ENCODE results near the gene BABAM1.

Gene BABAM1

GRCh38 chr19:17303167-17303939 lies 36.1 kb downstream of the BABAM1 start, which contains the start of gene ABHD8:
Gene ABHD8, minus strand, starts transcription at chr19:17303425. Its CDS starts 1,809 bp downstream, at chr19:17301616.
- DNase-seq (ENCODE audit: low read depth), result peak; percentile 46

GRCh38 chr19:17303940-17304267 lies 36.7 kb downstream of the BABAM1 start:
- DNase-seq (ENCODE audit: low read depth), result no peak

- no peak for DNase-seq (ENCODE audit: low read depth)
Measured at GRCh38 chr19:17304386-17305215, 37.4 kb downstream of the BABAM1 start.

GRCh38 chr19:17305216-17305516 lies 37.9 kb downstream of the BABAM1 start:
- no peak for DNase-seq (ENCODE audit: low read depth)

- peak; percentile 90 for DNase-seq (ENCODE audit: low read depth)
Measured at GRCh38 chr19:17305517-17306284, 38.5 kb downstream of the BABAM1 start, which contains the start of gene MRPL34. Gene MRPL34, plus strand, starts transcription at chr19:17305872. Its CDS starts 21 bp downstream, at chr19:17305893.

- no peak for DNase-seq (ENCODE audit: low read depth)
Measured at GRCh38 chr19:17306285-17306714, 39.1 kb downstream of the BABAM1 start.

- no peak for DNase-seq (ENCODE audit: low read depth)
Measured at GRCh38 chr19:17307876-17308377, 40.7 kb downstream of the BABAM1 start.

- DNase-seq (ENCODE audit: low read depth), result peak; percentile 99
Measured at GRCh38 chr19:17309198-17309964, 42.1 kb downstream of the BABAM1 start, which contains the start of gene DDA1. Gene DDA1, plus strand, starts transcription at chr19:17309563. Its CDS starts 92 bp downstream, at chr19:17309655.

- DNase-seq (ENCODE audit: low read depth), result no peak
Measured at GRCh38 chr19:17309965-17310461, 42.8 kb downstream of the BABAM1 start.

- DNase-seq (ENCODE audit: low read depth), result no peak
Measured at GRCh38 chr19:17311455-17312188, 44.4 kb downstream of the BABAM1 start.

- DNase-seq (ENCODE audit: low read depth), result no peak
Measured at GRCh38 chr19:17312189-17313113, 45.2 kb downstream of the BABAM1 start.

GRCh38 chr19:17314007-17314593 lies 46.9 kb downstream of the BABAM1 start:
- DNase-seq (ENCODE audit: low read depth), result no peak

- no peak for DNase-seq (ENCODE audit: low read depth)
Measured at GRCh38 chr19:17318966-17319365, 51.7 kb downstream of the BABAM1 start.

- no peak for DNase-seq (ENCODE audit: low read depth)
Measured at GRCh38 chr19:17319473-17320238, 52.4 kb downstream of the BABAM1 start.

- no peak for DNase-seq (ENCODE audit: low read depth)
Measured at GRCh38 chr19:17320435-17320834, 53.2 kb downstream of the BABAM1 start.

GRCh38 chr19:17321655-17322489 lies 54.6 kb downstream of the BABAM1 start:
- no peak for DNase-seq (ENCODE audit: low read depth)

- no peak for DNase-seq (ENCODE audit: low read depth)
Measured at GRCh38 chr19:17322854-17323253, 55.6 kb downstream of the BABAM1 start.

All from GM04503 (cell line).